Fibroblast of mammary gland (primary cell): ENCODE data around the gene AGXT.
"Not testable (repeated sequence)": the region's sequence is repeated elsewhere in the genome, so short reads cannot be mapped to it uniquely, and the experiment has no call there.

ENCODE experiments used
- DNase-seq: peaks from one replicate; pipeline ENCODE4 v3.0.0-alpha.2; 2010; ENCODE audit warnings: low read depth
- H3K4me3 ChIP-seq: 2 replicates; pipeline ENCODE4 v1.5.1; 2011; ENCODE audit warnings: low read depth, mild to moderate bottlenecking, low read length, moderate library complexity; ENCODE audit not compliant: control insufficient read depth
- CTCF ChIP-seq: conservative IDR thresholded peaks from 2 replicates; pipeline ENCODE4 v1.5.1; 2011; ENCODE audit warnings: low read depth, low read length, inconsistent platforms; ENCODE audit not compliant: control insufficient read depth, insufficient read depth

The AGXT gene

GRCh38 chr2:240839152-240840143, 29.2 kb upstream of the AGXT start:
- no peak overlapping the region for H3K4me3 ChIP-seq
- DNase-seq, result peak; percentile 25
- no peak for TF ChIP-seq CTCF

- peak; percentile 73 for TF ChIP-seq CTCF
- peak; percentile 66 for DNase-seq
- no peak overlapping the region for H3K4me3 ChIP-seq
These were observed 28.1 kb upstream of the AGXT start for GRCh38 chr2:240840435-240841060.

GRCh38 chr2:240846309-240846708, 22.3 kb upstream of the AGXT start:
- not testable (repeated sequence) for H3K4me3 ChIP-seq, DNase-seq

GRCh38 chr2:240846873-240847595, 21.6 kb upstream of the AGXT start:
- no peak for TF ChIP-seq CTCF
- DNase-seq, result no peak

GRCh38 chr2:240847817-240848216, 20.8 kb upstream of the AGXT start:
- DNase-seq, result no peak
- no peak for TF ChIP-seq CTCF

More at GRCh38 chr2:240846873-240847595, 21.6 kb upstream of the AGXT start:
- H3K4me3 ChIP-seq, result no peak overlapping the region

GRCh38 chr2:240848900-240849680, 19.5 kb upstream of the AGXT start:
- TF ChIP-seq CTCF, result no peak
- no peak for DNase-seq
- H3K4me3 ChIP-seq, result no peak overlapping the region

More at GRCh38 chr2:240847817-240848216, 20.8 kb upstream of the AGXT start:
- no peak overlapping the region for H3K4me3 ChIP-seq
